Activated CD4-positive, alpha-beta T cell treated with anti-CD3 and anti-CD28 coated beads, Interleukin-2, Interleukin-6, amounts not matched to agents 100 ng/mL and 50 ng/mL, durations not matched to agents 16 hours and 8 hours (primary cell): ENCODE data around the gene ZNF496.
"Not testable (repeated sequence)": the region's sequence is repeated elsewhere in the genome, so short reads cannot be mapped to it uniquely, and the experiment has no call there.

ENCODE experiments used
- DNase-seq: peaks from one replicate; pipeline ENCODE4 v3.0.0-alpha.2; 2020

Gene ZNF496

GRCh38 chr1:247358920-247359319 is 27.3 kb upstream of the ZNF496 start:
- DNase-seq, result no peak

DNA sequence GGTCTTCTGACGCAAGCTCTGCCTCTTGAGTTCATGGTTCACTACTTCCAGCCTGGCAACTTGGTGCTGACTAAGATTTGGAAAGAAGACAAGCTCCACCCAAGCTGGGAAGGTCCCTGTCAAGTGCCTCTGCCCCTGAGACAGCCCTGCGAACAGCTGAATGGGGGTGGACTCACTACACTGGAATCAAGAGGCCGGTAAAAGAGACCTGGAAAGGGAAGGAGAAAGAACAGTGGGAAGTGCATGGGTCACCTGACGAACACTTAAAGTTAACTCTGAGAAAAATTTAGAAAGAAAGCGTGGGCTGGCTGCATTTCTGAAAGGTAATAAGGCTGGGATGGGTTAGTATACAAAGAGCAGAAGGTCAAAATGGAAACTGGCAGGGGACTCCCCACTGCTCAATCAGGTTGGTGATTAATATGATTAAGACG is 26.1 kb upstream of the ZNF496 start:
- DNase-seq, result no peak

- DNase-seq, result no peak
Measured at GRCh38 chr1:247357052-247357780, 25.5 kb upstream of the ZNF496 start.

GRCh38 chr1:247355160-247355559 is 23.5 kb upstream of the ZNF496 start:
- DNase-seq, result not testable (repeated sequence)

GRCh38 chr1:247352175-247352574 is 20.5 kb upstream of the ZNF496 start:
- no peak for DNase-seq

DNA sequence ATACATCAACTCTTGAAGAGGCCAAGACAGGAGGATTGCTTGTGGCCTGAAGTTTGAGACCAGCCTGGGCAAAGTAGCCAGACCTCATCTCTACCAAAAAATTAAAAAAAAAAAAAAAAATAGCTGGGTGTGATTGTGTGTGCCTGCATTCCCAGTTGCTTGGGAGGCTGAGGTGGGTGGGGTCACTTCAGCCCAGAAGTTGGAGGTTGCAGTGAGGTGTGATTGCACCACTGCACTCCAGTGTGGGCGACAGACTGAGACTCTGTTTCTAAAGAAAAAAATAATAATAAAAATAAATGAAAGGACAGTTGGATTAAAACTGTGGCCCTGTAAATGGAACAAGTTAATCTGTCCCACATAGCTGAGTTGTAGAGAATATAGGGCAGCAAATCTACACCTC is 18.9 kb upstream of the ZNF496 start:
- no peak for DNase-seq

DNA sequence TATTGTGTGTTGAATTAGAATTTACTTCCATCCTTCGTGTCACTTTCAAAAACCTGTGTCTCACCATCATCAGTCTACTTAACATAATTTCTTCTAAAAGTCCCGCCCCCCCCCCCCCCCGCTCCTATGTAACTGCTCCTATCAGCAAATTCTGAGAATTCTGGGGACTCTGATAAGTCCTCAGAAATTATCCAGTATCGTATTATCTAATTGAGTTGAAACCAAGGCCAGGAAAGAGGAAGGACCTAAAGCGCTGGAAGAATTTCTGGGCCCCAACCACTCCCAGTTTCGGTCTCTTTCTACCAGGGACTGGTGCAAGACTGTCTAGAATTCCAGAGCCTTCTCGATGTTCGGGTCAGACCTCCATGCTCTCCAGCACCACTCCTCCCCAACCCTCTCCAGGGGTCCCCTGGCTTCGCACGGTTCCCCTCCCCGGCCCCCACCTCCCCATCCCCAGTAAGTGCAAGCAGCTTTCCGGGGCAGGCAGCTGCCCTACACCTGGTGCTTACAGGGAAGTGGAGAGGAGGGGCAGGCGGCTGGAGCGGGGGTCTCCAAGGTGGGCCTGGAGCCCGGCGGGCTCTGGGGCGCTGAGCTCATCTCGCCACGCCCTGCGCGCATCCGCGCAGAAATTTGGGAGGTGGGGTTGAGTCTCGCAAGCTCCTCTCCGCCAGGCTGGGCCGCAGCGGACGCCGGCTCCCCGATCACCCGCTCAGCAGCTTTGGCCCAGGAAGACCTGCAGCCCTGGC is 16.0 kb upstream of the ZNF496 start:
- DNase-seq, result no peak

- DNase-seq, result no peak
Measured at GRCh38 chr1:247345881-247346280, 14.2 kb upstream of the ZNF496 start.

DNA sequence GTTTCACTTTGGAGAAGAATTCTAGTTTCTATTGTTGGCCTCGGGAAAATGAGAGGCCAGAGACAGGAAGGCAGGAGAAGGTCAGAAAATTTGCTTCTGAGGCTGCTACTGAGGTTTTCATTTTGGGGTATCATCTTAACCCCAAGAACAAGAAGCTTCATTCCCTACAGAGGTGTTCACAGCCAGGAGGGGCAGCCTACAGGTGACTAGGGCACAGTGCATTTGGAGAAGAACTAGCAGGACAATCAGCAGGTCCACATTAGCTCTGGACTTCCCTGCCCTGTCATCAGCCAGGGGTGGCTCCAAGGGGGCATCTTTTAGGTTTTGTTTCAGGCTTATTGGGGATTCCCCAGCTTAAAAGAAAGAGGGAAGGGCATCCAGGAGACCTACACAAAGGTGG is 12.1 kb upstream of the ZNF496 start:
- no peak for DNase-seq

GRCh38 chr1:247338723-247339275 is 7.1 kb upstream of the ZNF496 start:
- no peak for DNase-seq

DNA sequence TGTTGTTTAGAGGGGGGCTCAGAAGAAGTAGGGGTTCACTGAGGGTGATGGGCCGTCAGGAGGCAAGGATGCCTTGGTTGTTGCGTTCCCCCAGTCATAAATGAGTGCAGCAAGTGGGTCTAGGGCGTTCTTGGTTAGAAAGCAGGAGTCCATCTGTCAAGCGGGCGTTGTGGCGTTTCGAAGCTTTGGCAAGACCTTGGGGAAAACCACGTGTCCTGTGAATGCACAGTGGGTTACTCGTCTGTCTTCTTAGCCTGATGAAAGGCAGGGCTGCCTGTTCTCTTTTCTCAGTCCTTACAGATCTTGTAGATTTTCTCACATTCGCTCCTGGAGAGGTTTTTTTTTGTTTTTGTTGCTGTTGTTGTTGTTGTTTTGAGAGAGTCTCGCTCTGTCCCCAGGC is 6.3 kb upstream of the ZNF496 start:
- DNase-seq, result no peak

DNA sequence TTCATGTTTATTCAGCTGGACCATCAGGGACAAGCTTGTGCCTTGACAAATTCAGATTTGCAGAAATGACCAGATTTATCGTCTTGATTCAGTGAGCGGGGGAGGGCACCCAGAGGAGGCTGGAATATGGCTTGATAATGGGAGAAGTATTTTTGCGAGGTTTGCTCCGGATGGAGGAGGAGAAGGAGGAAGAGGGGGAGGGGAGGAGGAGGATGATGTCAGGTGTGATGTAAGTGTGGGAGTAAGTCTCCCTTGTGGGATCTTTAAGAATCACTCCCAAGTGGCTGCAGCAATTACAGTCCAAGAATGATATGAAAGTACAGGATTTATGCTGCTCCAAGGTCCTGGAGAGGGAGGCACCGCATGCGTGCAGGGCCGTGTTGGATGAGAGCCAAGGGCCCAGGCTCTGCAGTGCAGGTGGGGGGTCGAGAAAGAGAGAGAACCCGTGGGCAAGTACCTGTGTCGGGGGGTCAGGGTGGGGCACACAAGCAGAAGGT is 5.6 kb upstream of the ZNF496 start:
- no peak for DNase-seq

DNA sequence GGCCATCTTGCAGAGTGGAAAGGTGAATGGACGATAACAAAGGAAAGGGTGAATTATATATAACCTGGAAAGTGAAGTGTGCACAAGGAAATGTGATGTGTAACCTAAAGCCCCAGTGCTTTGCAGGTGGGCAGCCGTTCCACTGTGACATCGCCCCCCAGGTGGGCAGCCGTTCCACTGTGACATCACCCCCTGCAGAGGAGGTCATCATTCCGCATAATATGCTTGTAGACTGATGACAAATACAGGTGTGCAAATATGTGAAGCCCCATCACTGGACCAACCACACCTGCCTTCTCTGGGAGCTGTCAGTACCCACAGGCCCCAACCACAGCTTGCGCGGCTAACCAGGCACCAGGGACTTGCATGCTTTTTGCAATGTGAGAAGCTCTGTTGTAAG is 4.7 kb upstream of the ZNF496 start:
- DNase-seq, result no peak

DNA sequence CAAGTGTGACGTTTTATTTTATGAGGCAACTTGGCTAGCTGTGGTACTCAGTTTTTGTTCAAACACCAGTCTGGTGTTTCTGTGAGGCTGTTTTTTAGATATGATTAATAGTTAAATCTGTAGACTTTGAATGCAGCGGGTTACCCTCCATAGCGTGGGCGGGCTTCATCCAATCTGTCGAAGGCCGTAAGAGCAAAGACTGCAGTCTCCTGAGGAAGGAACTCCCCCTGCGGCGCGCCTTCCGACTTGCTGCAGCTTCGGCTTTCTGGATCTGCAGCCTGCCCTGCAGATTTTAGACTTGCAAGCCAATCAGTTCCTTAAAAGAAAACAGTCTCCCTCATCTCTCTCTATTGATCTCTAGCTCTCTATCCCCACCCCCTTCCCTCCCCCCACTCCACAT is 4.2 kb upstream of the ZNF496 start:
- no peak for DNase-seq

DNA sequence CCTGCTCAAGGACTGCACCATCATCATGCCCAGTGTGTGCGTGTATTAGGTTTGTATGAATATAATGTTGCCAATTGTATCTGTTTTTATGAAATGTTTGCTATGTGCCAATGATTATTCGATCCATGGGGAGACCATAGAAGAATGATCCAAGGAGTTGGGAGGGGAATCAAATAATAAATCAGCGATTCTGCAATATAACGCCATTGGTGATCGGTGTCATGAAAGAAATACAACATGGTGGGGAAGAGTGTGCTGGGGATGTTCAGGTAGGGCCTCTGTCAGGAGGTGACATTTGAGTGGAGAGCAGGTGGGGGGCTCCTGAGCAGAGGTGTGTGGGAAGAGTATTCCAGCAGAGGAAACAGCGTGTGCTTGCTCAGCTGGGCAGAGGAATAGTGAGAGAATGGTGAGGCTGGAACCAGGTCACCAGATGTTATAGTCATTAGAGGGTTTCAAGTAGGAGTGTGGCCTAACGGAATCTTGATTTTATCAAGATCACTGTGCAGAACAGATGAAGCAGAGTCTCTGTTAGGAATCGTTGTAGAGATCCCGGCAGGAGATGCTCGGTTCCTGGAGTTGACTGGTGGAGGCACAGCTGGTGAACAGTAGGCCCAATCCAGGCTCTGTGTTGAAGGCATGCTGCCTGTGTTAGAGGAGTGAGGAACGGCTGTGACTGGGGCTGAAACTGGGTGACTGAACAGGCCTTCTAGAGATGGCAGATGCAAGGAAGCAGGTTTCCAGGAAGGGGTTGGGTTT is 2.9 kb upstream of the ZNF496 start:
- no peak for DNase-seq

DNA sequence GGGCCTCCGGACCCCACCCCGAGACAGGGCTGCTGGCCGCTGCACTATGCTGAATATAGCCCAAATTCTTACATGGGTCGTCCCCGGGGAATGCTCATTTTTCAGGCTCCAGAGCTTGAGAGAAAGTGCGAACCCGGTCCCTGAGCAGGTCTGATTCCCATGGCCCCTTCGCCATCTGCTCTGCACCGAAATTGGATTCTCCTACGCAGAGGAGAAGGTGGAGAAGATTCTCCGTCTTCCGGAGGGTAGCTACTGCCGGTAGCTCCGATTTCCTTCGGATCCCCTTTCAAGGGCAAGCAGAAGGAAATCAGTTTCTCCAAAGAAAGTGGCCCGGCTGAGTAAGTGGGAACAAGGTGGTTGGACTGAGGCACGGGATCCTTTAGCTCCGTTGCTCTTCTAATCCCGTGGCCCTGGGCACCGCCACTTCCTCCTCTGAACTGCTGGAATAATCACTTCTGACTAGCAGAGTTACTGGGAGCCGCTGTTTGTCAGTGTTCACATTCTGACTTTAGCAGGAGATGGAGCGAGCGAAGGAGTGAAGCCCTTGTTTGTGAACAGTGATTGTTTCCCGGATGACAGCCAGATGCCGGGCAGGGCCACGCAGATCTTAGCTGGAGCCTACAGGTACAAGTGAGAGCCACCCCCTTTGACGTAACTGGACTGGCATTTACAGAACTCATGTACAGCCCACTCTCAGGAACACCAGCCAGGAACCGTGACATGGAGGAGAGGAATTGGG is 1.1 kb upstream of the ZNF496 start:
- DNase-seq, result no peak

DNA sequence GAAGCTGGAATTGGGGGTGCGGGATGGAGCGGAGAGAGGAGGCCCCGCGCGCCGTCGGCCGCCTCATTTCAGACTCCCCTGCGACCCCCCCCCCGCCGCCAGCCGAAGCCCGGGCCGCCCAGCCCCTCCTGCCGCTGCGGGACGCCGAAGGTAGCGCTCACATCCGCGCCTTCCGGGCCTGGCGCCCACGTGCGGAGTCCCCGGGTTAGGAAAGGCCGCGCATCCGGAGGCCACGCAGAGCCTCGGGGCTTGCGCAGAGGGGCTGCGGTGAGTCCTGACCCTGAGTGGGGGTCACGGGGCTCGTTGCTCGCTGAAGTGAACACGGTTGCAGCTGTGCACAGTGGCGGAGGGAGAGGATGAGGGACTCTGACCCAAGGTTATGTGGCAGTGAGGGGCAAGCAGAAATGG is 552 bp upstream of the ZNF496 start:
- DNase-seq, result peak; percentile 53

DNA sequence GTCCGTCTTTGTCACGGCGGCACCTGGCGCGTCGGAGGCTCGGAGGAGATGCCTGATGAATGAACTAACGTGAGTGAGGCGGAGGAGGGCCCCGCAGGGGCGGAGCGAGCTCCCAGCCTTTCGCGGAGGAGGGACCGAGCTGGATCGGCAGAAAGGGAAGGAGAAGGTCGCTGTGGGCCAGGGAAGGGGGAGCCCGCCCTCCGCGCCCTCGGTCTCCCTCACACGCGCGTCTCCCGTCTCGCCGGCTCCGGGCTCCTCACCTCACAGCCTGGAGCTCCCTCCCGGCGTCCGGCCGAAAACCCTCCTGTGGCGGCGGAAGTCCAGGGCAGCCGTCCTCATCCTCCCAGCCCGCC is 519 bp downstream of the ZNF496 start:
- peak; percentile 80 for DNase-seq

- no peak for DNase-seq
Measured at GRCh38 chr1:247330548-247331171, 1.0 kb downstream of the ZNF496 start.

- DNase-seq, result no peak
Measured at GRCh38 chr1:247329097-247329617, 2.5 kb downstream of the ZNF496 start.

GRCh38 chr1:247328311-247328710 is 3.4 kb downstream of the ZNF496 start:
- DNase-seq, result no peak
